ENCODE data around the gene CARD8. TPM values are rescaled to one million over a fixed set of nuclear protein-coding genes. Genes with fewer than 3 reads are reported as not detected.

Gene CARD8
- total and polyA plus RNA-seq, 10 of the 15 experiments (the other 5 are each of a cell fraction or from before 2014, with no cell fraction given): 39.8 to 69.8 (median 46.1) TPM

- FAIRE-seq (no peak), ATAC-seq (no peak), DNase-seq (ENCODE audit: low read depth, low spot score) (no peak)
- Histone ChIP-seq H3K79me2 (ENCODE audit: control insufficient read depth, insufficient read depth, low read length) (no peaks in the 10 kb centered on the region), H4K20me1 (ENCODE audit: control insufficient read depth, insufficient read depth) (no peaks in the 10 kb centered on the region), H3K9ac (ENCODE audit: control insufficient read depth, insufficient read depth, low read length) (no peak overlapping the region), H3K36me3 (ENCODE audit: control insufficient read depth in 2 of 2, insufficient read depth in 2 of 2, low read length in 1 of 2) (no peaks in the 10 kb centered on the region), H3K9me3 (replicated peaks; ENCODE audit: control insufficient read depth, insufficient read depth, low read length) (no peaks in the 10 kb centered on the region), H3K27ac (ENCODE audit: control insufficient read depth, insufficient read depth) (no peak overlapping the region), H3K27me3 (replicated peaks in 1 of 2; ENCODE audit: control insufficient read depth in 2 of 2, insufficient read depth in 2 of 2, low read length in 1 of 2) (no peaks in the 10 kb centered on the region; a peak in 1 of 4 replicates), H2AFZ (ENCODE audit: control insufficient read depth, low read depth, low read length) (no peak overlapping the region), H3K4me1 (ENCODE audit: control insufficient read depth, insufficient read depth, low read length) (no peaks in the 10 kb centered on the region), H3K4me3 (no peak overlapping the region), H3K4me2 (ENCODE audit: control insufficient read depth, insufficient read depth) (no peak overlapping the region)
- BruUV-seq (replicated peaks): no TSS peak
- CTCF ChIA-PET: no interaction called here
- intact Hi-C loops (cut with micrococcal nuclease; ENCODE audit: unreplicated experiment) (no loop called here), in situ Hi-C loops (cut with MboI) (no loop called here)
- POLR2A ChIA-PET: no interaction called here
- TF ChIP-seq IKZF2 (IDR thresholded peaks at IDR 0.05) (no peak), MYC (IDR thresholded peaks at IDR 0.05; ENCODE audit: insufficient read depth, insufficient read length, insufficient replicate concordance, low read length, severe bottlenecking) (no peak), NBN (IDR thresholded peaks at IDR 0.05) (no peak), PBX3 (IDR thresholded peaks at IDR 0.05; ENCODE audit: insufficient replicate concordance, low read depth, low read length) (no peak), ATF7 (IDR thresholded peaks at IDR 0.05; ENCODE audit: low read depth) (no peak), SMARCA5 (IDR thresholded peaks at IDR 0.05) (no peak), JUNB (IDR thresholded peaks at IDR 0.05) (no peak), HDGF (IDR thresholded peaks at IDR 0.05) (no peak), PAX8 (IDR thresholded peaks at IDR 0.05) (no peak), NKRF (conservative IDR thresholded peaks at IDR 0.05) (no peak), USF2 (IDR thresholded peaks at IDR 0.05; ENCODE audit: borderline replicate concordance, low read depth, low read length) (no peak)
- 44% methylated on average over 6 of the region's 6 CpGs for WGBS (ENCODE audit: insufficient coverage, insufficient replicate concordance, low lambda C conversion rate, missing lambda C conversion rate)
- RAD21 ChIA-PET (ENCODE audit: unreplicated experiment): no interaction called here
- SMC1A ChIA-PET (ENCODE audit: uncharacterized antibody, unreplicated experiment): no interaction called here
Measured at GRCh38 chr19:48274938-48275337, 19.2 kb upstream of the CARD8 start.

Data from GM12878 (cell line).